Stimulated activated CD8-positive, alpha-beta memory T cell treated with anti-CD3 and anti-CD28 coated beads, Interleukin-4, amount 100 ng/mL, for 24 hours (primary cell): ENCODE data around the gene ARHGAP22.

Experiments used
- DNase-seq: peaks from one replicate; pipeline ENCODE4 v3.0.0-alpha.2; 2020; ENCODE audit warnings: low read depth

Gene ARHGAP22

GRCh38 chr10:48607356-48608278 lies 2.7 kb upstream of the ARHGAP22 start:
- DNase-seq: no peak

GRCh38 chr10:48606530-48607355 lies 1.9 kb upstream of the ARHGAP22 start:
- no peak for DNase-seq

GRCh38 chr10:48605786-48606529 lies 1.1 kb upstream of the ARHGAP22 start:
- no peak for DNase-seq

GRCh38 chr10:48604039-48604990 lies 558 bp downstream of the ARHGAP22 start:
- DNase-seq: no peak

- no peak for DNase-seq
Observed at GRCh38 chr10:48603421-48604038, 1.3 kb downstream of the ARHGAP22 start.

GRCh38 chr10:48602401-48603135 lies 2.3 kb downstream of the ARHGAP22 start:
- DNase-seq: no peak

GRCh38 chr10:48601789-48602188 lies 3.1 kb downstream of the ARHGAP22 start:
- DNase-seq: no peak

GRCh38 chr10:48600645-48601505 lies 4.0 kb downstream of the ARHGAP22 start:
- DNase-seq: no peak

GRCh38 chr10:48599830-48600134 lies 5.1 kb downstream of the ARHGAP22 start:
- DNase-seq: no peak

GRCh38 chr10:48598936-48599829 lies 5.7 kb downstream of the ARHGAP22 start:
- no peak for DNase-seq

- no peak for DNase-seq
Observed at GRCh38 chr10:48598243-48598935, 6.5 kb downstream of the ARHGAP22 start.

GRCh38 chr10:48595539-48595932 lies 9.3 kb downstream of the ARHGAP22 start:
- no peak for DNase-seq

GRCh38 chr10:48594803-48595538 lies 9.9 kb downstream of the ARHGAP22 start:
- no peak for DNase-seq

GRCh38 chr10:48594371-48594770 lies 10.5 kb downstream of the ARHGAP22 start:
- DNase-seq: no peak

- DNase-seq: no peak
Observed at GRCh38 chr10:48592346-48592745, 12.5 kb downstream of the ARHGAP22 start.

GRCh38 chr10:48590945-48591344 lies 13.9 kb downstream of the ARHGAP22 start:
- no peak for DNase-seq

GRCh38 chr10:48589266-48589665 lies 15.6 kb downstream of the ARHGAP22 start:
- no peak for DNase-seq
